ENCODE data around the gene LRRC58. TPM values are rescaled to one million over a fixed set of nuclear protein-coding genes. Genes with fewer than 3 reads are reported as not detected.

The LRRC58 gene
- total RNA-seq, 1 donor from 2014 or later = 14.3 TPM

DNA sequence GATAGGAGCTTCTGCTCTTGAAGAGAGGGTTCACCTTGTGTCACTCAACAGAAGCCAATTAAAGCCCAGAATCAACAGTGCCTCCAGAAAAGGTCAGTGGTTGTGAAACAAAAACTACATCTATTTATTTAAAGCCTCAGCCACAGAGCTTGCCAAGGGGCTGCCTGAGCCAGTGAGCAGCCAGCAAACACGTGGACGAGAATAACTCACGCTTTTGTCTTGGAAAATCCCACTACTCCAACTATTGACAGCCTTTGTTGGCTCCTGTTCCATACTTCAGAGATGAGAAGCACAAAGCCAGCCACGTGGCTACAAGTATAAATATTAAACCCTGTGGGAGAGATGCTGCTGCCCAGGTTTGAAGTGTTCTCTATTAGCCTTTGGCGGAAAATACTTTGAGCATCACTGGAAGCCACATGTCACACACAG lies 74.4 kb downstream of the LRRC58 start:
- Histone ChIP-seq H3K79me2 (ENCODE audit: insufficient read depth, low read length) (no peaks in the 10 kb centered on the region), H4K20me1 (ENCODE audit: insufficient read depth, low read length) (no peaks in the 10 kb centered on the region), H3K27me3 (ENCODE audit: insufficient read depth, low read length) (no peaks in the 10 kb centered on the region), H3K36me3 (ENCODE audit: insufficient read depth, low read length) (no peaks in the 10 kb centered on the region), H3K27ac (ENCODE audit: low read depth, low read length) (no peak overlapping the region), H3K4me2 (ENCODE audit: low read length) (no peak overlapping the region), H3K4me1 (ENCODE audit: insufficient read depth, low read length) (no peaks in the 10 kb centered on the region), H3K4me3 (ENCODE audit: insufficient read depth, low read depth, low read length) (no peak overlapping the region), H3K9ac (ENCODE audit: low read length) (no peak overlapping the region), H2AFZ (ENCODE audit: low read depth, low read length) (no peak overlapping the region), H3K9me3 (ENCODE audit: insufficient read depth, low read depth, low read length) (no peaks in the 10 kb centered on the region)
- Mint-ChIP-seq H3K4me3 (ENCODE audit: unreplicated experiment) (no peak overlapping the region), H3K27ac (ENCODE audit: unreplicated experiment) (no peak overlapping the region), H3K36me3 (ENCODE audit: low read depth, unreplicated experiment) (no peaks in the 10 kb centered on the region), H3K27me3 (ENCODE audit: low read depth, unreplicated experiment) (peaks cover 7% of the 10 kb centered on the region), H3K9me3 (ENCODE audit: unreplicated experiment) (no peaks in the 10 kb centered on the region), H3K4me1 (ENCODE audit: low read depth, unreplicated experiment) (no peaks in the 10 kb centered on the region)
- FAIRE-seq (no peak), DNase-seq (ENCODE audit: low read depth) (peak; percentile 30)
- no peak for TF ChIP-seq EZH2 (IDR thresholded peaks at IDR 0.05; ENCODE audit: insufficient read depth, low read length)
- TF ChIP-seq, protein P1, sequence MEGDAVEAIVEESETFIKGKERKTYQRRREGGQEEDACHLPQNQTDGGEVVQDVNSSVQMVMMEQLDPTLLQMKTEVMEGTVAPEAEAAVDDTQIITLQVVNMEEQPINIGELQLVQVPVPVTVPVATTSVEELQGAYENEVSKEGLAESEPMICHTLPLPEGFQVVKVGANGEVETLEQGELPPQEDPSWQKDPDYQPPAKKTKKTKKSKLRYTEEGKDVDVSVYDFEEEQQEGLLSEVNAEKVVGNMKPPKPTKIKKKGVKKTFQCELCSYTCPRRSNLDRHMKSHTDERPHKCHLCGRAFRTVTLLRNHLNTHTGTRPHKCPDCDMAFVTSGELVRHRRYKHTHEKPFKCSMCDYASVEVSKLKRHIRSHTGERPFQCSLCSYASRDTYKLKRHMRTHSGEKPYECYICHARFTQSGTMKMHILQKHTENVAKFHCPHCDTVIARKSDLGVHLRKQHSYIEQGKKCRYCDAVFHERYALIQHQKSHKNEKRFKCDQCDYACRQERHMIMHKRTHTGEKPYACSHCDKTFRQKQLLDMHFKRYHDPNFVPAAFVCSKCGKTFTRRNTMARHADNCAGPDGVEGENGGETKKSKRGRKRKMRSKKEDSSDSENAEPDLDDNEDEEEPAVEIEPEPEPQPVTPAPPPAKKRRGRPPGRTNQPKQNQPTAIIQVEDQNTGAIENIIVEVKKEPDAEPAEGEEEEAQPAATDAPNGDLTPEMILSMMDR (IDR thresholded peaks at IDR 0.05; ENCODE audit: insufficient read depth, low read depth, low read length) = no peak

Other genes starting within 250 kb of the LRRC58 start
- 0.39 and 0.75 TPM in 2 replicates for gene GPR156, start 64.1 kb downstream of the LRRC58 start, total RNA-seq
- 1,010 and 1,056 TPM in 2 replicates for gene FSTL1, start 101.6 kb upstream of the LRRC58 start, total RNA-seq
- gene NDUFB4, start 247.0 kb upstream of the LRRC58 start, total RNA-seq = 107 and 109 TPM in 2 replicates